Right atrium auricular region (tissue), 2 donors: ENCODE measurements around the gene SNX32. TPM values are rescaled to one million over a fixed set of nuclear protein-coding genes. Genes with fewer than 3 reads are reported as not detected.

Experiments
- DNase-seq: peaks from one replicate; pipeline ENCODE4 v3.0.0-alpha.2; 2019; ENCODE audit warnings: low spot score
- H3K27ac ChIP-seq, 2 donors: fragments of 200-600 bp; sonication (generic); 1 replicate in 1 of 2; 2 replicates in 1 of 2; pipeline ENCODE4 v1.5.1; 2016 to 2019
- H3K27me3 ChIP-seq, 2 donors: fragments of 200-600 bp; sonication (generic); one replicate each; pipeline versions ENCODE4 v1.5.1 to v1.6.0; 2017 to 2019
- H3K36me3 ChIP-seq: fragments of 200-600 bp; sonication (generic); one replicate; pipeline ENCODE4 v1.5.1; 2016
- H3K4me1 ChIP-seq, 2 donors: fragments of 200-600 bp; sonication (generic); one replicate each; pipeline versions ENCODE4 v1.5.1 to v1.6.0; 2017 to 2019
- H3K4me3 ChIP-seq, 2 donors: fragments of 200-600 bp; sonication (generic); 1 replicate in 1 of 2; 2 replicates in 1 of 2; pipeline ENCODE4 v1.5.1; 2017 to 2019; ENCODE audit warnings: mild to moderate bottlenecking in 1 of 2, moderate library complexity in 1 of 2
- H3K9me3 ChIP-seq, 2 donors: fragments of 200-600 bp; sonication (generic); one replicate each; pipeline ENCODE4 v1.5.1; 2019
- CTCF ChIP-seq, 2 donors: fragments of 200-600 bp; sonication (generic); IDR thresholded peaks; one replicate each; pipeline ENCODE4 v1.5.1; 2019; ENCODE audit warnings: antibody characterized with exemption in 2 of 2
- total RNA-seq, 2 donors: library from RNA; depleted of rRNA; stranded (reverse); fragments of >200 nt; gene quantifications; one replicate each; pipeline ENCODE4 v1.1.0, GENCODE V29; 2016

Gene SNX32
- total RNA-seq, 2 donors from 2014 or later, result 0.20 to 0.37 TPM

- Histone ChIP-seq H3K36me3 (no peaks in the 10 kb centered on the region), H3K4me1 (peaks cover 0 to 8% of the 10 kb centered on the region in 2 donors), H3K9me3 (no peaks in the 10 kb centered on the region), H3K4me3 (peak overlapping the region; percentile 52 to 66), H3K27me3 (no peaks in the 10 kb centered on the region), H3K27ac (peak overlapping the region; percentile 66)
- TF ChIP-seq CTCF (IDR thresholded peaks at IDR 0.05), result no peak
- DNase-seq, result no peak
These were observed 16.4 kb upstream of the SNX32 start for GRCh38 chr11:65817312-65817834.

- DNase-seq, result peak; percentile 93
- H3K27me3 ChIP-seq, result no peaks in the 10 kb centered on the region
- peak overlapping the region; percentile 52 to 66 for H3K4me3 ChIP-seq
- H3K36me3 ChIP-seq, result no peaks in the 10 kb centered on the region
- H3K9me3 ChIP-seq, result no peaks in the 10 kb centered on the region
- peak overlapping the region; percentile 66 for H3K27ac ChIP-seq
- peaks cover 0 to 8% of the 10 kb centered on the region in 2 donors for H3K4me1 ChIP-seq
- peak; percentile 100 for TF ChIP-seq CTCF (IDR thresholded peaks at IDR 0.05)
These were observed 15.7 kb upstream of the SNX32 start for GRCh38 chr11:65817835-65818680.

GRCh38 chr11:65821107-65821506 is 12.7 kb upstream of the SNX32 start:
- no peaks in the 10 kb centered on the region for H3K9me3 ChIP-seq
- DNase-seq, result no peak
- H3K27ac ChIP-seq, result no peak overlapping the region
- no peak overlapping the region for H3K4me3 ChIP-seq
- H3K36me3 ChIP-seq, result no peaks in the 10 kb centered on the region
- H3K4me1 ChIP-seq, result peaks cover 0 to 8% of the 10 kb centered on the region in 2 donors
- H3K27me3 ChIP-seq, result no peaks in the 10 kb centered on the region
- TF ChIP-seq CTCF (IDR thresholded peaks at IDR 0.05), result no peak

DNA sequence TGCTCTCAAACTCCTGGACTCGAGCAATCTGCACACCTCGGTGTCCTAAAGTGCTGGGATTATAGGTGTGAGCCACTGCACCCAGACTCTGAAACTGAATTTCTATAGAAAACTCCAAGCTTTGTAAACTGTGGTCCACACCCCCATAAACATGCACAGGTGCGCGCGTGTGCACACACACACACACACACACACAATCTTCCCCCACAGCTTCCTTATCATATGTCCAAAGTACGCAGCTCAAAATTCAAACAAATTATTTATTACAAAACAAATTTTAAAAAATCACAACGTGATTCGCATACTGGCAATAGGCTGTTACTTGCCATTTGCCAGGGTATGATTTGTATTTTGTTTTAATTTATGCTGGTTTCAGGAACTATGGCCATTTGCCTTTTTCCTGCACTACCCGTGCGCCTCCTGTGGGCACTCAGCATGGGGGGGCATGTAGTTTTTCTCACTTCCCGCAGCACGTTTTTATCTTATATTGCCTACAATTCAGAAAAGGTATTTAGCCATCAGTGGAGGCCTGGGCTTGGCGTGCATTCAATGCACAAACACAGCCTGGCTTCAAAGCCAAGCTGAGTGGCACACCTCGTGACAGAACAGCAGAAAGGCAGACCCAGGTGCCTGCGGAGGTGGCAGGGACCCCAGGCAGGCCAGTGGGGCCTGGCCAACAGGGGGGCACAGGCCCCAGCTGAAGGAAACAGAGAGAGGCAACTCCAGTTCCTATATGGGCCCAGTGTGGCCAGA is 10.8 kb upstream of the SNX32 start:
- DNase-seq, result no peak
- no peaks in the 10 kb centered on the region for H3K27me3 ChIP-seq
- no peaks in the 10 kb centered on the region for H3K9me3 ChIP-seq
- no peak overlapping the region for H3K4me3 ChIP-seq
- TF ChIP-seq CTCF (IDR thresholded peaks at IDR 0.05), result no peak
- no peak overlapping the region for H3K27ac ChIP-seq
- no peaks in the 10 kb centered on the region for H3K36me3 ChIP-seq
- H3K4me1 ChIP-seq, result peaks cover 0 to 4% of the 10 kb centered on the region in 2 donors

- H3K36me3 ChIP-seq, result no peaks in the 10 kb centered on the region
- no peaks in the 10 kb centered on the region for H3K27me3 ChIP-seq
- TF ChIP-seq CTCF (IDR thresholded peaks at IDR 0.05), result no peak
- no peak overlapping the region for H3K27ac ChIP-seq
- no peak overlapping the region for H3K4me3 ChIP-seq
- no peak for DNase-seq
- no peaks in the 10 kb centered on the region for H3K4me1 ChIP-seq
- H3K9me3 ChIP-seq, result no peaks in the 10 kb centered on the region
These were observed 6.6 kb upstream of the SNX32 start for GRCh38 chr11:65826984-65827735.
